HepG2 (cell line): Measurements from ENCODE around the gene CCDC150. TPM values are rescaled to one million over a fixed set of nuclear protein-coding genes. Genes with fewer than 3 reads are reported as not detected.

Experiments used
- ATAC-seq: fragments of 200-7000 bp; cut with Tn5 transposase; 3 replicates; pipeline ENCODE4 v1.9.1; 2020; ENCODE audit warnings: mild to moderate bottlenecking, moderate library complexity
- BruUV-seq: library from RNA; stranded (reverse); fragments of 400-500 nt; replicated peaks from 2 replicates; lab custom pipeline; 2021; lab: Mats Ljungman, UMichigan
- CTCF ChIA-PET: fragments of 300-600 bp; formaldehyde crosslinking; extraction: SDS; loops from one replicate; lab custom pipeline; 2021; ENCODE audit warnings: low total read pairs, inconsistent platforms, low intra/inter-chr PET ratio; lab: Yijun Ruan, JAX
- POLR2A ChIA-PET: fragments of 350-600 bp; sonication (Branson Sonifier 250); formaldehyde crosslinking; loops from one replicate; lab custom pipeline; 2020; ENCODE audit warnings: antibody characterized with exemption, inconsistent platforms; lab: Yijun Ruan, JAX
- DNase-seq: peaks from one replicate; pipeline ENCODE4 v3.0.0-alpha.2; 2015; ENCODE audit warnings: low spot score
- FAIRE-seq: peaks from 3 replicates; lab custom pipeline; 2011; peaks lifted over from hg19 to GRCh38; lab: Jason Lieb, UNC
- H2AFZ ChIP-seq: one replicate; pipeline ENCODE4 v1.6.1; 2011; ENCODE audit warnings: low read length, inconsistent platforms
- H3K27ac ChIP-seq: fragments of 300-600 bp; 3 replicates; pipeline ENCODE4 v1.8.0; 2011; ENCODE audit warnings: mixed run types, mild to moderate bottlenecking, mixed read lengths, low read length, inconsistent platforms; ENCODE audit not compliant: insufficient read depth; ENCODE audit errors: extremely low read length
- H3K27me3 ChIP-seq, 2 experiments: fragments of 200-600 bp in 1 of 2; 2 replicates in 1 of 2; 3 replicates in 1 of 2; pipeline versions ENCODE4 v1.6.0 to v1.8.0; 2011; ENCODE audit warnings: low read length in 2 of 2, mild to moderate bottlenecking in 2 of 2, moderate library complexity in 2 of 2, inconsistent platforms in 1 of 2; ENCODE audit not compliant: insufficient read depth in 2 of 2, control insufficient read depth in 1 of 2
- H3K36me3 ChIP-seq, 2 experiments: fragments of 200-600 bp in 1 of 2; replicated peaks in 1 of 2; 2 replicates in 1 of 2; 3 replicates in 1 of 2; pipeline versions ENCODE4 v1.5.1 to v1.8.0; 2011; ENCODE audit warnings: low read length in 2 of 2, inconsistent platforms in 1 of 2; ENCODE audit not compliant: insufficient read depth in 2 of 2, control insufficient read depth in 1 of 2
- H3K4me1 ChIP-seq: 2 replicates; pipeline ENCODE4 v1.5.1; 2012; ENCODE audit warnings: low read length, inconsistent platforms; ENCODE audit not compliant: insufficient read depth
- H3K4me2 ChIP-seq: 2 replicates; pipeline ENCODE4 v1.6.0; 2011; ENCODE audit warnings: low read depth, low read length, inconsistent platforms
- H3K4me3 ChIP-seq, 3 experiments: fragments of 200-600 bp in 1 of 3; sonication (generic), shearing (Covaris generic) in 1 of 3; replicated peaks in 1 of 3; 2 replicates each; pipeline ENCODE4 v1.5.1; 2011 to 2016; ENCODE audit warnings: low read length in 3 of 3, inconsistent platforms in 2 of 3, low read depth in 2 of 3, mild to moderate bottlenecking in 2 of 3, control low read depth in 1 of 3, mixed read lengths in 1 of 3; ENCODE audit not compliant: insufficient read depth in 1 of 3
- H3K79me2 ChIP-seq: one replicate; pipeline ENCODE4 v1.6.1; 2011; ENCODE audit warnings: low read length, inconsistent platforms; ENCODE audit not compliant: insufficient read depth
- H3K9ac ChIP-seq: 2 replicates; pipeline ENCODE4 v1.6.0; 2011; ENCODE audit warnings: mild to moderate bottlenecking, low read depth, low read length, inconsistent platforms; ENCODE audit not compliant: insufficient read depth
- H3K9me3 ChIP-seq: 2 replicates; pipeline ENCODE4 v1.5.1; 2012; ENCODE audit warnings: mild to moderate bottlenecking, low read length
- H4K20me1 ChIP-seq: 2 replicates; pipeline ENCODE4 v1.6.0; 2011; ENCODE audit warnings: inconsistent platforms, mild to moderate bottlenecking, low read length, moderate library complexity; ENCODE audit not compliant: insufficient read depth
- HOXA3 ChIP-seq: sonication (generic); formaldehyde crosslinking; IDR thresholded peaks from 2 replicates; pipeline ENCODE4 v1.5.0; 2020; ENCODE audit warnings: missing genetic modification reagents
- MAFG ChIP-seq: sonication (generic); formaldehyde crosslinking; IDR thresholded peaks from 2 replicates; pipeline ENCODE4 v1.5.1; 2020; ENCODE audit warnings: mild to moderate bottlenecking, missing genetic modification reagents
- MXD4 ChIP-seq: IDR thresholded peaks from 2 replicates; pipeline ENCODE4 v1.6.1; 2016; ENCODE audit warnings: mild to moderate bottlenecking, missing biosample characterization, missing genetic modification reagents
- TBL1XR1 ChIP-seq: fragments of 150-350 bp; IDR thresholded peaks from 2 replicates; pipeline ENCODE4 v1.6.1; 2014; ENCODE audit warnings: borderline replicate concordance, low read length; ENCODE audit not compliant: partially characterized antibody
- ZFP82 ChIP-seq: sonication (generic); formaldehyde crosslinking; IDR thresholded peaks from 2 replicates; pipeline ENCODE4 v1.5.1; 2020; ENCODE audit warnings: mild to moderate bottlenecking, missing genetic modification reagents, borderline replicate concordance
- ZNF446 ChIP-seq: sonication (generic); formaldehyde crosslinking; IDR thresholded peaks from 2 replicates; pipeline ENCODE4 v1.5.0; 2020; ENCODE audit warnings: mild to moderate bottlenecking, missing genetic modification reagents
- ZNF781 ChIP-seq: sonication (generic); formaldehyde crosslinking; IDR thresholded peaks from 2 replicates; pipeline ENCODE4 v1.5.1; 2020; ENCODE audit warnings: borderline replicate concordance, mild to moderate bottlenecking, missing genetic modification reagents; ENCODE audit errors: not compliant biosample characterization
- ZNF891 ChIP-seq: sonication (generic); formaldehyde crosslinking; IDR thresholded peaks from 2 replicates; pipeline ENCODE4 v1.5.0; 2020; ENCODE audit warnings: mild to moderate bottlenecking, missing genetic modification reagents
- WGBS: methylation state at CpG from one replicate; pipeline ENCODE4 v1.1.6; 2017; ENCODE audit warnings: low lambda C conversion rate; 5-methylcytosine and 5-hydroxymethylcytosine counted together
- in situ Hi-C: cut with HindIII; loops from 2 replicates; pipeline ENCODE4 v1.10.0; 2017; ENCODE audit warnings: low pct_unique_long_range_greater_than_20kb; ENCODE audit not compliant: extremely low pct_ligation_motif_present
- intact Hi-C: fragments of 100-400 bp; cut with micrococcal nuclease; formaldehyde crosslinking; loops from one replicate; pipeline ENCODE4 v1.10.0; 2022; ENCODE audit not compliant: unreplicated experiment
- polyA plus RNA-seq, 8 experiments: library from polyadenylated mRNA; depleted of rRNA in 3 of 8; stranded (reverse) in 7 of 8; unstranded in 1 of 8; fragments of >200 nt; fragmentation: Illumina TruSeq in 4 of 8; extraction: Trizol in 4 of 8; gene quantifications; 2 replicates each; pipeline versions ENCODE4 v1.2.1 to v1.2.3, GENCODE V29; 2011 to 2016; ENCODE audit warnings: low read depth in 4 of 8, missing spikeins in 1 of 8, mixed read lengths in 1 of 8; ENCODE audit not compliant: insufficient read depth in 1 of 8
- total RNA-seq, 5 experiments: library from RNA; depleted of rRNA; stranded (reverse); fragments of >200 nt; fragmentation: Illumina TruSeq; extraction: Trizol; gene quantifications; 2 replicates each; pipeline ENCODE4 v1.2.3, GENCODE V29; 2016; ENCODE audit warnings: low read depth in 1 of 5
- TF ChIP-seq, protein P1 (sequence below): sonication (generic); formaldehyde crosslinking; IDR thresholded peaks from 2 replicates; pipeline ENCODE4 v1.4.0; 2020; ENCODE audit warnings: missing genetic modification reagents
- TF ChIP-seq, protein P2 (sequence below): sonication (generic); formaldehyde crosslinking; IDR thresholded peaks from 2 replicates; pipeline ENCODE4 v1.8.0; 2022; ENCODE audit warnings: mild to moderate bottlenecking, missing genetic modification reagents, moderate library complexity
- TF ChIP-seq, protein P3 (sequence below): sonication (generic); formaldehyde crosslinking; IDR thresholded peaks from 2 replicates; pipeline ENCODE4 v1.8.1; 2022; ENCODE audit warnings: low read depth, mild to moderate bottlenecking, missing genetic modification reagents
- TF ChIP-seq, protein P4 (sequence below): sonication (generic); formaldehyde crosslinking; IDR thresholded peaks from 2 replicates; pipeline ENCODE4 v1.9.0; 2021; ENCODE audit warnings: missing genetic modification reagents, mild to moderate bottlenecking, borderline replicate concordance

The CCDC150 gene
- total and polyA plus RNA-seq, 2 of the 13 experiments (the other 11 are each of a cell fraction or from before 2014, with no cell fraction given), result 14.9 to 32.6 TPM

DNA sequence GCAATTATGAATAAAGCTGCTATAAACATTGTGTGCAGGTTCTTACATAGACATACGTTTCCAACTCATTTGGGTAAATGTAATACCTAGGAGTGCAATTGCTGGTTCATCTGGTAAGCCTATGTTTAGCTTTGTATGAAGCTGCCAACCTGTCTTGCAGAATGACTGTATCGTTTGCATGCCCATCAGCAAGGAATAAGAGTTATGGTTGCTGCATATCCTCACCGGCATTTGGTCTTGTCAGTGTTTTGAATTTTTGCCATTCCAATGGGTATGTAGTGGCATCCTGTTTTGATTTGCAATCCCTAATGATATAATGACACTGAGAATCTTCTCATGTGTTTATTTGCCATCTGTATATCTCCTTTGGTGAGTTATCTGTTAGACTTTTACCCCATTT lies 20.7 kb downstream of the CCDC150 start:
- Histone ChIP-seq H3K36me3 (peaks cover 3 to 4% of the 10 kb centered on the region in 2 experiments), H3K27ac (no peak overlapping the region), H3K4me2 (no peak overlapping the region), H4K20me1 (no peaks in the 10 kb centered on the region), H3K4me1 (no peaks in the 10 kb centered on the region), H3K9ac (no peak overlapping the region), H3K79me2 (no peaks in the 10 kb centered on the region), H3K9me3 (no peaks in the 10 kb centered on the region), H2AFZ (no peak overlapping the region), H3K4me3 (no peak overlapping the region), H3K27me3 (no peaks in the 10 kb centered on the region)
- TF ChIP-seq ZNF446 (CRISPR knock-in tag) (no peak), HOXA3 (CRISPR knock-in tag) (no peak), ZFP82 (no peak), MXD4 (CRISPR knock-in tag) (no peak), ZNF891 (CRISPR knock-in tag) (no peak), ZNF781 (no peak), MAFG (CRISPR knock-in tag) (no peak), TBL1XR1 (no peak)
- TF ChIP-seq, protein P1, sequence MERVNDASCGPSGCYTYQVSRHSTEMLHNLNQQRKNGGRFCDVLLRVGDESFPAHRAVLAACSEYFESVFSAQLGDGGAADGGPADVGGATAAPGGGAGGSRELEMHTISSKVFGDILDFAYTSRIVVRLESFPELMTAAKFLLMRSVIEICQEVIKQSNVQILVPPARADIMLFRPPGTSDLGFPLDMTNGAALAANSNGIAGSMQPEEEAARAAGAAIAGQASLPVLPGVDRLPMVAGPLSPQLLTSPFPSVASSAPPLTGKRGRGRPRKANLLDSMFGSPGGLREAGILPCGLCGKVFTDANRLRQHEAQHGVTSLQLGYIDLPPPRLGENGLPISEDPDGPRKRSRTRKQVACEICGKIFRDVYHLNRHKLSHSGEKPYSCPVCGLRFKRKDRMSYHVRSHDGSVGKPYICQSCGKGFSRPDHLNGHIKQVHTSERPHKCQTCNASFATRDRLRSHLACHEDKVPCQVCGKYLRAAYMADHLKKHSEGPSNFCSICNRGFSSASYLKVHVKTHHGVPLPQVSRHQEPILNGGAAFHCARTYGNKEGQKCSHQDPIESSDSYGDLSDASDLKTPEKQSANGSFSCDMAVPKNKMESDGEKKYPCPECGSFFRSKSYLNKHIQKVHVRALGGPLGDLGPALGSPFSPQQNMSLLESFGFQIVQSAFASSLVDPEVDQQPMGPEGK (CRISPR knock-in tag), result no peak
- TF ChIP-seq, protein P2, sequence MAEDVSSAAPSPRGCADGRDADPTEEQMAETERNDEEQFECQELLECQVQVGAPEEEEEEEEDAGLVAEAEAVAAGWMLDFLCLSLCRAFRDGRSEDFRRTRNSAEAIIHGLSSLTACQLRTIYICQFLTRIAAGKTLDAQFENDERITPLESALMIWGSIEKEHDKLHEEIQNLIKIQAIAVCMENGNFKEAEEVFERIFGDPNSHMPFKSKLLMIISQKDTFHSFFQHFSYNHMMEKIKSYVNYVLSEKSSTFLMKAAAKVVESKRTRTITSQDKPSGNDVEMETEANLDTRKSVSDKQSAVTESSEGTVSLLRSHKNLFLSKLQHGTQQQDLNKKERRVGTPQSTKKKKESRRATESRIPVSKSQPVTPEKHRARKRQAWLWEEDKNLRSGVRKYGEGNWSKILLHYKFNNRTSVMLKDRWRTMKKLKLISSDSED, result no peak
- TF ChIP-seq, protein P3, sequence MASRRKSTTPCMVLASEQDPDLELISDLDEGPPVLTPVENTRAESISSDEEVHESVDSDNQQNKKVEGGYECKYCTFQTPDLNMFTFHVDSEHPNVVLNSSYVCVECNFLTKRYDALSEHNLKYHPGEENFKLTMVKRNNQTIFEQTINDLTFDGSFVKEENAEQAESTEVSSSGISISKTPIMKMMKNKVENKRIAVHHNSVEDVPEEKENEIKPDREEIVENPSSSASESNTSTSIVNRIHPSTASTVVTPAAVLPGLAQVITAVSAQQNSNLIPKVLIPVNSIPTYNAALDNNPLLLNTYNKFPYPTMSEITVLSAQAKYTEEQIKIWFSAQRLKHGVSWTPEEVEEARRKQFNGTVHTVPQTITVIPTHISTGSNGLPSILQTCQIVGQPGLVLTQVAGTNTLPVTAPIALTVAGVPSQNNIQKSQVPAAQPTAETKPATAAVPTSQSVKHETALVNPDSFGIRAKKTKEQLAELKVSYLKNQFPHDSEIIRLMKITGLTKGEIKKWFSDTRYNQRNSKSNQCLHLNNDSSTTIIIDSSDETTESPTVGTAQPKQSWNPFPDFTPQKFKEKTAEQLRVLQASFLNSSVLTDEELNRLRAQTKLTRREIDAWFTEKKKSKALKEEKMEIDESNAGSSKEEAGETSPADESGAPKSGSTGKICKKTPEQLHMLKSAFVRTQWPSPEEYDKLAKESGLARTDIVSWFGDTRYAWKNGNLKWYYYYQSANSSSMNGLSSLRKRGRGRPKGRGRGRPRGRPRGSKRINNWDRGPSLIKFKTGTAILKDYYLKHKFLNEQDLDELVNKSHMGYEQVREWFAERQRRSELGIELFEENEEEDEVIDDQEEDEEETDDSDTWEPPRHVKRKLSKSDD (CRISPR knock-in tag), result no peak
- TF ChIP-seq, protein P4, sequence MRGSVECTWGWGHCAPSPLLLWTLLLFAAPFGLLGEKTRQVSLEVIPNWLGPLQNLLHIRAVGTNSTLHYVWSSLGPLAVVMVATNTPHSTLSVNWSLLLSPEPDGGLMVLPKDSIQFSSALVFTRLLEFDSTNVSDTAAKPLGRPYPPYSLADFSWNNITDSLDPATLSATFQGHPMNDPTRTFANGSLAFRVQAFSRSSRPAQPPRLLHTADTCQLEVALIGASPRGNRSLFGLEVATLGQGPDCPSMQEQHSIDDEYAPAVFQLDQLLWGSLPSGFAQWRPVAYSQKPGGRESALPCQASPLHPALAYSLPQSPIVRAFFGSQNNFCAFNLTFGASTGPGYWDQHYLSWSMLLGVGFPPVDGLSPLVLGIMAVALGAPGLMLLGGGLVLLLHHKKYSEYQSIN (CRISPR knock-in tag), result no peak
- ChIA-PET POLR2A (no interaction called here), CTCF (no interaction called here)
- no peak for DNase-seq
- no peak for FAIRE-seq
- no TSS peak for BruUV-seq
- intact Hi-C loops, result no loop called here
- in situ Hi-C loops, result no loop called here
- 96% methylated on average over 3 of the region's 3 CpGs for WGBS
- ATAC-seq, result no peak
